HG02759 (cell line): ENCODE data around the gene SLC25A1.

ENCODE experiments used
- ATAC-seq: cut with Tn5 transposase; IDR thresholded peaks from one replicate; pipeline ENCODE4 v1.9.1; 2021; ENCODE audit warnings: mild to moderate bottlenecking, moderate library complexity; ENCODE audit not compliant: unreplicated experiment

The SLC25A1 gene

GRCh38 chr22:19182472-19183157 is 4.1 kb upstream of the SLC25A1 start:
- no peak for ATAC-seq

DNA sequence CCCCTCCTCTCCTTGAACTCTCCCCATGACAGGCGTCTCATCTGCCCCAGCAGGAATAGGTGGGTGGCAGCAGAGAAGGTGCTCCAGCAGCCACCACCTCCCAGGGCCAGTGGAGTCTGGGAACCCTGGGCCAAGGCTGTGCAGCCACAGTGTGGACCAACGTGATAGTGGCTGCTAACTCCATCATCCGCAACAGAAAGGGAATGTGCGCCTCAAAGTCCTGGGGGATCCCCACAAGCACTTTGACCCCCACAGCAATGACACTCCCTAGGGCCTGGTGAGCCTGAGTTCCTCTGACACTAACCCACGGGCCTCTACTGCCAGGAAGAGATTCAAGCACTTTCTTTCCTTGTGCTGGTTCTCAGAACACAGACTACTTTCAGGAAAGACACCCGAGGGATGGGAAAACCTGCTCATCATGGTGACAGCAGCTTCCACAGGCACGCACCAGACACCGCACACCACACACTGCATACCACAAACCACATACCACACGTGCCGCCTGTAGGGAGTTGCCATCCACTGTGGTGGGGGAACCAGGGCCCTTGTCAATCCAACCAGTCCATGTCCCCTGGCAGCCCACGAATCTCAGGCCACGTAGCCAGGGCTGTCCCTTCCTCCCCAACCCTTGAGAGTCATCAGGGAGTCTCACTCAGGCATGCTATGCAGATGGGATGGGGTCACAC is 3.4 kb upstream of the SLC25A1 start:
- ATAC-seq, result no peak

DNA sequence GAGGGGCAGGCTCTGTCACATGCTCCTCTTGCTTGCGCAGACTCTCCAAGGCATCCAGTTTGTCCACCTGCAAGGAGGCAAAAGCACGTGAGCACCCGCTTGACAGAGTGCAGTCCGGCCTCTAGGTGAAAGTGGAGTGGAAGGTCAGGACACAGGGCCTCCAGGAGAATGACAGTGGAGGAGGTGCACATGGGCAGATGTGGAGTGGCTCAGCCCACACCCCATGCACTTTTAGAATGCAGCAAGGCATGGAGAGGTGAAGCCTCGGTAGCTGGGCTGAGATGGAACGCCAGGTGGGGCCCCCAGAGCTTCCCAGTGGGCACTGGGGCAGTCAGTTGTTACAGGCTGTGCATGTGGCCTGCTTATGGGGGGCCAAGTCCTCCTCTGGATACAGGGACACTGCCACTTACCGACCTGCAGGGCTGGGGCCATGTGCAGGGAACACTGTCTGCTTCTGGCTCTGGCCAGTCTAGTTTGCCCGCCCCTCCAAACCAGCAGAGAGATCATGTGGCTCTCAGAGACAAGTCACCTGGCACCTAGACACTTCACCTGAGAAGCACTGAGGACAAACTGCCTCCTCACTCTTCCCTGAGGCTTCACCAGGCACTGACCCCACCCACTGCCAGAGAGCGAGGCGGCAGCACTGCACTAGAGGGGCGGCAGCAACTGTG is 2.3 kb upstream of the SLC25A1 start:
- no peak for ATAC-seq

DNA sequence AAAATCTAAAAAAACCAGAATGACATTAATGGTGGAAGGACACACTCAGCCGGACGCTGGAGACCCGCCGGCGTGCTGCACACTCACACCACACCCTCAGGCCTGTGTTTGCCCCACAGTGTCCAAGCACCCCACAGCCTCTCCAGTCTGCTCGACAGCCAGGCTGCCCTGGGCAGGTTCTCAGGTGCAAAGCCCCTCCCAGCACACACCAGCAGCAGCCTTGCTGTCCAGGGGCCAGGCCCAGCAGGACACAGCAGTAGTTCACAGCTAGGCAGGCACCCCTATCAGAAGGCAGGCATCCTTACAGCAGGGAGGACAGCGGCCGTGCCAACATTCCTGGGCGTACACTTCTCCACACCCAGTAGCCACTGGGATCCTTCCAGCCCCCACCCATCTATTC is 1.7 kb upstream of the SLC25A1 start:
- ATAC-seq, result no peak

- peak; percentile 35 for ATAC-seq
These were observed 1.0 kb upstream of the SLC25A1 start for GRCh38 chr22:19179497-19180048.

DNA sequence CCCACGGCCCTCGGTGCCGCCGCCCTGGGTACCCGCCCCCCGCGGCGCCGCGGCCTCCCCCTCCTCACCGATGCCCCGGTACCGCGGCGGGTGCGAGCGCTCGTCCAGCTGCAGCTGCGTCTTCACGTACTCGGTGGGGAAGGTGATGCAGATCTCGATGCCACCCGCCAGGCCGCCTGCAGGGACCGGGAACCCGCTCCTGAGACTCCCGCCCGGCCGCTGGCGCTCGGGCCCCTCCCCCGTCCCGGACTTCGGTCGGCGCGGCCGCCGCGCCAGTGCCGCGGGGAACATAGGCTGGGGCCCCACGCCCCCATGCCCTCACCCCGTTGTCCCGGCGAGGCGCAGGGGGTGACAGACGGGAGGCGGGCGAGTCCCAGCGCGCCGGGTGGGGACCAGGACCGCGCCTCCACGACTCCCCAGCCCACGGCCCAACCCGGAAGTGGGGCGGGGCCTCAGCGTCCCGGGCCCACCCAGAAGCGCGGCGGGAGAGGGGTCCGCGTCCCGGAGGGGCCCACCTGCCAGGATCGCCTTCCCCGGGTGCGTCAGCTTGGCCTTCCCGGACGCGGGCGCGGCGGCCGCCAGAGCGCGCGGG is 375 bp downstream of the SLC25A1 start:
- ATAC-seq, result peak; percentile 48

DNA sequence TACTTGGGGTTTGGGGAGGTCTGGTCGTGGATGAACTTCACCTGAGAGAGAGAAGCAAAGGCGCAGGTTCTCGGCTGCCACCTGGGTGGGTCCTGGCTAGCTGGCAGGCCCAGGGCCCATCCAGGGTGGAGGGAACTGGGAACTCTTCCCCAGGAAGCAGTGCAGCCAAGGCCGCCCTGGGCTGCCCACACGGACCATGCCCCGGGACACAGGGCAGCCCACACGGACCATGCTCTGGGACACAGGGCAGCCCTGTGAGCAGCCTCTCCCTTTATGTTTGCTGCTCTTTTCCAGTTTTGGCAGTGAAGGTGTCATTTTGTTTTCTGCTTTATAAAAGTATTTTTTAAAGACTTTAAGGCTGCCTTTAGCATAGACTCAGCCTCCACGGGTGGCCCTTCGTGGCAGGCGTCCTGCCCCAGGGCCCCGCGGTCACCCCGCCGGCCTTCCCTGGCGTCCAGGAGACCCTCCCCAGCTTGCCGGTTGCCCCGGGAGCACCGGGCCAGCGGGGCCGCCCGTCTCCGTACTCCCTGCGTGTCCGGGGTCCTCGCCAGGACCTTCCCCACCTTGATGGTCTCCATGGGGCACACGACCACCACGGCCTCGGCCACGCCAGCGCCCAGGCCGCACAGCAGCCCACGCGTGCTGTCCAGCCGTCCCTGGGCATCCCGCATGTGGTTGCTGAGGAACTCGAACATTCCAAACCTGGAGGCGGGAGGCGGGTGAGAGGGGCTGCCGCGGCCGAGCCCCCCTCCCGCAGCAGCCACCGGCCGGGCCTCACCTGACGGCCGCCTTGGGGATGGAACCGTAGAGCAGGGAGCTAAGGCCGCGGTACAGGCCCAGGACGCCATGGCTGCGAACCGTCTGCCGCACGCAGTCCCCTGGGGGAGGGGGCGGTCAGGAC is 1.1 kb downstream of the SLC25A1 start:
- no peak for ATAC-seq

GRCh38 chr22:19176732-19177131 is 1.8 kb downstream of the SLC25A1 start:
- no peak for ATAC-seq

DNA sequence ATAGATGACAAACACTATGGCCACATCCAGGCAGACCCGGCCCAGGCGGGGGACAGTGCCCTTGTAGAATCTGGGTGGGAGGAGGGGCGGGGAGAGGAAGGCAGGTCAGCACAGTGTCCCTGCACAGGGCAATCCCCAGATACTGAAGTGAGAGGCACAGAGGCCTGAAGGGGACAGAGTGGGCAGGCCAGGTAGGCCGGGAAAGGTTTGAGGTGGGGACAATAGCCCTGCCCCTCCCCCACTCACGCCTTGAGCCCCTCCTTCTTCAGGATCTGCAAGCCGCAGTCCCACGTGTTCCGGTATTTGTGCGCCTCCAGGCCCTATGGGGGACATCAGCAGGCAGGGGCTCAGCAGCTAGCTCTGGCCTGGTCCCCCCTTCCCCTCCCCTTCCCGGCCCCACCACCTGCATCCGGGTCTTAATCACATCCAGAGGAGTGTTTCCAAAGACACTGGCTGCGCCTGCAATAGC is 2.3 kb downstream of the SLC25A1 start:
- no peak for ATAC-seq

DNA sequence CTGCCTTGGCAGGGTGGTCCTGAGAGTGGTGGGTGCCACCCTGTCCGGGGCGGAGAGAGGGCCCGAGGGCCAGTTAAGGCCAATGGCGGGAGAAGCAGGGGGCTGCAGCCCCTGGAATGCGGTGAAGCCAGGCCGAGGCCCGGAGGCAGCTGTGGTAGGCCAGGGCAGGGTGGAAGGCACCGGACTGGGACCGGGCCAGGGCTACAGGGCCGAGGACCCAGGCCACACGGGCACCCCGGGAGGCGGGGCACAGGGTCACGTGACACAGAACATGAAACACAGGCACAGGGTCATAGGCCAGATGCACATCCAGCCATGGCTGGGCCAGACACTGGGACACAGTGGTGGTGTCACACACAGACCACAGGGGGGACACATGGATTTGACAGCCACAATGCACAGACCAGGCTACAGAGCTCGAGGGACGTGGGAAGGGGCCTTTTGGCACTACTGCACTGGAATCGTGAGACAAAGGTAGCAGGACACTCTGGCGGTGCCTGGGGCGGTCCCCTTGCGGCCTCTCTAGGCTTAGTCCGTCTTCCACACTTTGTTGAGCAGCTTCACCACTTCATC is 2.8 kb downstream of the SLC25A1 start:
- ATAC-seq, result no peak

GRCh38 chr22:19175026-19175601 is 3.4 kb downstream of the SLC25A1 start:
- ATAC-seq, result no peak

DNA sequence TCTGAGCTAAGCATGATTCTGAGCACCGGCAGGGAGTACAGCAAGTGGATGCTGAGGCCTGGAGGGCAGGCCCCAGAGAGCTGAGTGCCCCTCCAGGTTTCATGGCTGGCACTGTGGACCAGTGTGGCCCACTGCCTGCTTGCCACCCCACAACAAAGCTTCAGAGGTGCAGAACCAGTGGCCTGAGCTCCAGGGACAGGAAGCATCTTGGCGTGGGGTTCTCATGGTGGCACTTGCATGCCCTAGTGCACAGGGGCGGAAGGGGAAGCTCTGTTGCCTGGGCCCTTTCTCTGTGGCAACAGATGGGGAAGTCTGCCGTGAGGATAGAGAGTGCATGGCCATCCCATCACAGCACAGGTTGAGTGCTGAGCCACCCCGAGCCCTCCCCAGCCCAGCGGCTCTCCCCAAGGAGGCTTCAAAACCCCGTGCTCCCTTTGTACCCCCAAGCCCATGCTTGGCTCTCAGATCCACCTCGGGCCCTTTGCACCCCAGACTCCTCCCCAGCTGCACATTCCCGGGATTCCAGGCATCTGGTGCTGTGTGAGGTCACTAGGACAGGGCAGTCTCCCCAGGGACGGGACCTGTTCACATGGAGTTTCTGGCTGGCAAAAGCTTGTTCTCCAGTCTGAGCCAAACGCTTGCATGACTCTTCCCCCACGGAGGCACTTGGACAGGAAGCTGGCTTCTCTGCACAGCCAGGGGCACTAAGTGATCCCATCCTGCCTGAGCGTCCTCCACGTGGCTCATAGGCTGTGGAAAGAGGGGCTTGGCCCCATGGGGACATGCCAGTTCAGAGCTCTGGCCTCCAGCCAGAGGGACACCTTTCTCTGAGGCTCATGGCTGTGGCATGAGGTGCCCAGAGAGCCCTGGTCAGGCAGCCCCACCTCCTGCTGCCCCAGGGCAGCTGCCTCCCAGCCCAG is 4.2 kb downstream of the SLC25A1 start:
- no peak for ATAC-seq

GRCh38 chr22:19173047-19174035 is 5.2 kb downstream of the SLC25A1 start:
- no peak for ATAC-seq

- ATAC-seq, result no peak
These were observed 6.1 kb downstream of the SLC25A1 start for GRCh38 chr22:19172213-19173046.

GRCh38 chr22:19169947-19170318 is 8.6 kb downstream of the SLC25A1 start:
- no peak for ATAC-seq
